Loucy (cell line): ENCODE measurements around the gene CSRP1.
A peak's percentile ranks its signal among the peaks of the same experiment; 100 is the strongest.

Experiments
- H2AFZ ChIP-seq: fragments of 200-600 bp; sonication (generic); 2 replicates; pipeline ENCODE4 v1.6.0; 2016; ENCODE audit warnings: antibody characterized with exemption, mild to moderate bottlenecking, low read length, moderate library complexity
- H3F3A ChIP-seq: fragments of 200-600 bp; 2 replicates; pipeline ENCODE4 v1.6.0; 2016; ENCODE audit warnings: antibody characterized with exemption, low read depth, mild to moderate bottlenecking
- H3K27me3 ChIP-seq: fragments of 200-600 bp; sonication (generic); 2 replicates; pipeline ENCODE4 v1.6.1; 2014; ENCODE audit warnings: low read length, mild to moderate bottlenecking; ENCODE audit not compliant: insufficient read depth, poor library complexity, severe bottlenecking
- H3K36me3 ChIP-seq: fragments of 200-600 bp; sonication (generic); 2 replicates; pipeline ENCODE4 v1.6.1; 2016; ENCODE audit warnings: low read length; ENCODE audit not compliant: insufficient read depth
- H3K4me1 ChIP-seq: fragments of 200-600 bp; sonication (generic); 2 replicates; pipeline ENCODE4 v1.5.1; 2014; ENCODE audit warnings: low read length, mild to moderate bottlenecking; ENCODE audit not compliant: insufficient read depth, poor library complexity, severe bottlenecking
- H3K4me2 ChIP-seq: fragments of 200-600 bp; sonication (generic); 2 replicates; pipeline ENCODE4 v1.6.0; 2014; ENCODE audit warnings: antibody characterized with exemption, low read length, low read depth, mild to moderate bottlenecking; ENCODE audit not compliant: poor library complexity, severe bottlenecking
- H3K4me3 ChIP-seq: fragments of 200-600 bp; sonication (generic); 2 replicates; pipeline ENCODE4 v1.5.1; 2014; ENCODE audit warnings: low read length, mild to moderate bottlenecking, mixed read lengths; ENCODE audit not compliant: poor library complexity, severe bottlenecking
- H3K79me2 ChIP-seq: fragments of 200-600 bp; sonication (generic); 2 replicates; pipeline ENCODE4 v1.6.1; 2014; ENCODE audit warnings: low read length; ENCODE audit not compliant: insufficient read depth
- H3K9ac ChIP-seq: fragments of 200-600 bp; sonication (generic); 2 replicates; pipeline ENCODE4 v1.6.0; 2014; ENCODE audit warnings: mild to moderate bottlenecking, low read depth, low read length, moderate library complexity; ENCODE audit not compliant: poor library complexity, severe bottlenecking
- H3K9me2 ChIP-seq: fragments of 200-600 bp; sonication (generic); replicated peaks from 2 replicates; pipeline ENCODE4 v1.6.1; 2016; ENCODE audit warnings: low read depth, low read length, mixed read lengths
- H3K9me3 ChIP-seq: fragments of 200-600 bp; sonication (generic); 2 replicates; pipeline ENCODE4 v1.6.1; 2014; ENCODE audit warnings: mild to moderate bottlenecking, antibody characterized with exemption, low read length, low read depth; ENCODE audit not compliant: insufficient read depth
- H4K20me1 ChIP-seq: fragments of 200-600 bp; sonication (generic); 2 replicates; pipeline ENCODE4 v1.6.0; 2014; ENCODE audit warnings: antibody characterized with exemption, low read length, mild to moderate bottlenecking; ENCODE audit not compliant: insufficient read depth, poor library complexity, severe bottlenecking
- EZH2phosphoT487 ChIP-seq: fragments of 200-600 bp; IDR thresholded peaks from 2 replicates; pipeline ENCODE4 v1.6.1; 2018; ENCODE audit warnings: antibody characterized with exemption, mild to moderate bottlenecking, moderate library complexity, borderline replicate concordance
- TF ChIP-seq, protein P1 (sequence below): fragments of 200-600 bp; sonication (generic); conservative IDR thresholded peaks from 2 replicates; pipeline ENCODE4 v1.5.1; 2014; ENCODE audit warnings: mild to moderate bottlenecking, antibody characterized with exemption, low read length

The CSRP1 gene

DNA sequence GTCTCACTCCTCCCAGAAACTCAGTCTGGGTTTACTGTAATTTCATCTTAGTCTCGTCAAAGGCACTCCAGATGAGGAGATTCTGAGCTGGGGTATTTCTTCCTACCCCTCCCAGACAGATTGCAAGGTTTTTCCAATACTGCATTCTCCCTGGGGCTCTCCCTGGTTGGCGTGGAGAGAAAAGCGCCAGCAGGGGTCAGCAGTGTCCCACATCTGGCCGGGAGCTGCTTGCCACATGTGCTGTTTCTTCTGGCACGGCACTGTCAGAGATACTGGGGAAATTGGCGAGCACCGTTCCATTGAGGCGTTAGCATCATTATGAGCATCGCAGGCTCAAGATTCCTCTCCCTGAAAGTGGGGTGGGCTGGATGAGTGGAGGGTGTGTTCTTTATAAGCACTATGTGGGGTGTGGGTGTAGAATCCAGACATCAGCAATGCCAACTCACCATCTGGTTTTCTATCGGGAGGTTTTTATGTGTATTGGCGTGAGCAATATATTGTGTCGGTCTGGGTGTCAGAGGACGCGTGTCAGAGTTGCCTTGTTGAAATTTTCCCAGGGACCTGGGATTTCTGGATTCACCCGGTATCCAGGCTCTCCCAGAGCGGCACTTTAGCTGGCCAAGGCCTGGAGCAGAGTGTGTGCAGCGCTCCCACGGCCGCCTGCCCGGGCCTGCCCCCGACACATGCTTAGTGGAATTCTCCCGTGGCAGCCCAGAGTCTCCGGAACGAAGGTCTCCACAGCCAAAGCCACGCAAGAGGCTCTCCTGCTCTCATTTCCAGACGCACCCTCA is 24.0 kb upstream of the CSRP1 start:
- H3F3A ChIP-seq, result no peaks in the 10 kb centered on the region
- no peak for TF ChIP-seq EZH2phosphoT487
- TF ChIP-seq, protein P1, sequence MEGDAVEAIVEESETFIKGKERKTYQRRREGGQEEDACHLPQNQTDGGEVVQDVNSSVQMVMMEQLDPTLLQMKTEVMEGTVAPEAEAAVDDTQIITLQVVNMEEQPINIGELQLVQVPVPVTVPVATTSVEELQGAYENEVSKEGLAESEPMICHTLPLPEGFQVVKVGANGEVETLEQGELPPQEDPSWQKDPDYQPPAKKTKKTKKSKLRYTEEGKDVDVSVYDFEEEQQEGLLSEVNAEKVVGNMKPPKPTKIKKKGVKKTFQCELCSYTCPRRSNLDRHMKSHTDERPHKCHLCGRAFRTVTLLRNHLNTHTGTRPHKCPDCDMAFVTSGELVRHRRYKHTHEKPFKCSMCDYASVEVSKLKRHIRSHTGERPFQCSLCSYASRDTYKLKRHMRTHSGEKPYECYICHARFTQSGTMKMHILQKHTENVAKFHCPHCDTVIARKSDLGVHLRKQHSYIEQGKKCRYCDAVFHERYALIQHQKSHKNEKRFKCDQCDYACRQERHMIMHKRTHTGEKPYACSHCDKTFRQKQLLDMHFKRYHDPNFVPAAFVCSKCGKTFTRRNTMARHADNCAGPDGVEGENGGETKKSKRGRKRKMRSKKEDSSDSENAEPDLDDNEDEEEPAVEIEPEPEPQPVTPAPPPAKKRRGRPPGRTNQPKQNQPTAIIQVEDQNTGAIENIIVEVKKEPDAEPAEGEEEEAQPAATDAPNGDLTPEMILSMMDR, result peak; percentile 83
- peaks cover 18% of the 10 kb centered on the region for H3K4me1 ChIP-seq
- H3K4me3 ChIP-seq, result no peak overlapping the region
- H3K27me3 ChIP-seq, result no peaks in the 10 kb centered on the region
- no peak overlapping the region for H2AFZ ChIP-seq
- H3K9me2 ChIP-seq, result no peaks in the 10 kb centered on the region
- H3K79me2 ChIP-seq, result no peaks in the 10 kb centered on the region
- no peaks in the 10 kb centered on the region for H3K36me3 ChIP-seq
- H4K20me1 ChIP-seq, result peaks cover 4% of the 10 kb centered on the region
- peak overlapping the region; percentile 18 for H3K4me2 ChIP-seq
- H3K9me3 ChIP-seq, result no peaks in the 10 kb centered on the region
- H3K9ac ChIP-seq, result no peak overlapping the region

DNA sequence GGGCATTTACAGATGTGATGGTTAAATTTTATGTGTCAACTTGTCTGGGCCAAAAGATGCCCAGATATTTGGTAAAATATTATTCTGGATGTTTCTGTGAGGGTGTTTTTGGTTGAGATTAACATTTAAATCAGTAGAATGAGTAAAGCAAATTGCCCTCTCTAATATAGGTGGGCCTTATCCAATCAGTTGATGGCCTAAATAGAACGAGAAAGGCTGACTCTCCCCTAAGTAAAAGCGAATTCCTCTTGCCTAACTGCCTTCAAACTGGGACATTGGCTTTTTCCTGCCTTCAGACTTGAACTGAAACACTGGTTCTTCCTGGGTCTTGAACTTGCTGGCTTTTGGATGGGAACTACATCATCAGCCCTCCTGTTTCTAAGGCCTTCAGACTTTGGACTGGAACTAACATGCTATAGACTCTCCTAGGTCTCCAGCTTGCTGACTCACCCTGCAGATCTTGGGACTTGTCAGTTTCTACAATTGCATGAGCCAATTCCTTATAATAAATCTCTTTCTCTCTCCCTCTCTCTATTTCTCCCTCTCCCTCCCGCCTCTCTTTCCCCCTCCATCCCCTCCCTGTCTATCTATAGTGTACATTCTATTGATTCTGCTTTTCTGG is 21.8 kb upstream of the CSRP1 start:
- Histone ChIP-seq H3K27me3 (no peaks in the 10 kb centered on the region), H3F3A (no peaks in the 10 kb centered on the region), H3K4me2 (no peak overlapping the region), H3K9me2 (no peaks in the 10 kb centered on the region), H2AFZ (no peak overlapping the region), H3K36me3 (no peaks in the 10 kb centered on the region), H3K4me1 (peaks cover 14% of the 10 kb centered on the region), H3K9me3 (no peaks in the 10 kb centered on the region), H3K79me2 (no peaks in the 10 kb centered on the region), H3K9ac (no peak overlapping the region), H4K20me1 (peaks cover 4% of the 10 kb centered on the region), H3K4me3 (no peak overlapping the region)
- no peak for TF ChIP-seq EZH2phosphoT487
- TF ChIP-seq, protein P1, result no peak

DNA sequence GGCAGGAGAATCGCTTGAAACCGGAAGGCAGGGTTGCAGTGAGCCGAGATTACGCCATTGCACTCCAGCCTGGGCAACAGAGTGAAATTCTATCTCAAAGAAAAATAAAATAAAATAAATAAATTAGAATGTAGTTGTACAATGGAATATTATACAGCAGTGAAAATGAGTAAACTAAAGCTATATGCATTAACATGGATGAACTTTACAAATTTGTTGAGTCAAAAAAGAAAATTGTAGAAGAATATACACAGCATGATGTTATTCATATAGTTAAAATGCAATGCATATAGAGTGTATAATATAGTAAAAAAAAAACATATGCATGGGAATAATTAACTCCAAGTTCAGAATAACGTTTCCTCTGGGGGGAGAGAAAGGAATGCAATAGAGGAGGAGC is 21.0 kb upstream of the CSRP1 start:
- Histone ChIP-seq H3K4me2 (no peak overlapping the region), H3K9me2 (no peaks in the 10 kb centered on the region), H2AFZ (no peak overlapping the region), H3F3A (no peaks in the 10 kb centered on the region), H3K36me3 (no peaks in the 10 kb centered on the region), H3K4me1 (peaks cover 14% of the 10 kb centered on the region), H3K9ac (no peak overlapping the region), H3K9me3 (no peaks in the 10 kb centered on the region), H3K4me3 (no peak overlapping the region), H3K79me2 (no peaks in the 10 kb centered on the region), H4K20me1 (peaks cover 4% of the 10 kb centered on the region), H3K27me3 (no peaks in the 10 kb centered on the region)
- TF ChIP-seq EZH2phosphoT487, result no peak
- TF ChIP-seq, protein P1, result no peak
